H9 (cell line): ENCODE results near the gene C3orf20. TPM values are rescaled to one million over a fixed set of nuclear protein-coding genes. Genes with fewer than 3 reads are reported as not detected.

Experiments
- DNase-seq: peaks from one replicate; pipeline ENCODE4 v3.0.0-alpha.2; 2017
- H2AFZ ChIP-seq: one replicate; pipeline ENCODE4 v1.6.1; 2013; ENCODE audit warnings: mild to moderate bottlenecking, low read length, control low read depth, moderate library complexity
- H2AK5ac ChIP-seq: 2 replicates; pipeline ENCODE4 v1.6.1; 2013; ENCODE audit warnings: low read length, control low read depth, mixed read lengths; ENCODE audit not compliant: insufficient read length
- H2BK120ac ChIP-seq: one replicate; pipeline ENCODE4 v1.6.1; 2013; ENCODE audit warnings: low read depth, mild to moderate bottlenecking, low read length, control low read depth, inconsistent platforms; ENCODE audit not compliant: poor library complexity, severe bottlenecking
- H2BK12ac ChIP-seq: 2 replicates; pipeline ENCODE4 v1.6.1; 2013; ENCODE audit warnings: low read length, control low read depth, mixed read lengths, low read depth; ENCODE audit not compliant: insufficient read length
- H2BK15ac ChIP-seq: 2 replicates; pipeline ENCODE4 v1.6.1; 2013; ENCODE audit warnings: low read depth, low read length, control low read depth
- H2BK20ac ChIP-seq: one replicate; pipeline ENCODE4 v1.6.1; 2013; ENCODE audit warnings: low read depth, mild to moderate bottlenecking, low read length, control low read depth, inconsistent platforms; ENCODE audit not compliant: poor library complexity, severe bottlenecking
- H2BK5ac ChIP-seq: 2 replicates; pipeline ENCODE4 v1.6.1; 2013; ENCODE audit warnings: low read length, control low read depth, mixed read lengths; ENCODE audit not compliant: insufficient read length
- H3K14ac ChIP-seq: 2 replicates; pipeline ENCODE4 v1.6.1; 2013; ENCODE audit warnings: low read length, control low read depth; ENCODE audit not compliant: insufficient read depth
- H3K18ac ChIP-seq: 2 replicates; pipeline ENCODE4 v1.6.1; 2013; ENCODE audit warnings: low read depth, mild to moderate bottlenecking, mixed read lengths, low read length, control low read depth; ENCODE audit not compliant: insufficient read length
- H3K23ac ChIP-seq: 2 replicates; pipeline ENCODE4 v1.6.1; 2013; ENCODE audit warnings: low read length, control low read depth, mixed read lengths, low read depth; ENCODE audit not compliant: insufficient read length
- H3K23me2 ChIP-seq: 2 replicates; pipeline ENCODE4 v1.6.1; 2013; ENCODE audit warnings: low read depth, mild to moderate bottlenecking, mixed read lengths, low read length, control low read depth; ENCODE audit not compliant: insufficient read length, poor library complexity, severe bottlenecking
- H3K27ac ChIP-seq: 2 replicates; pipeline ENCODE4 v1.5.1; 2013; ENCODE audit warnings: low read length, control low read depth, mixed read lengths, low read depth; ENCODE audit not compliant: insufficient read length
- H3K27me3 ChIP-seq: 2 replicates; pipeline ENCODE4 v1.6.1; 2013; ENCODE audit warnings: low read length, control low read depth, inconsistent platforms; ENCODE audit not compliant: insufficient read depth
- H3K4ac ChIP-seq: 2 replicates; pipeline ENCODE4 v1.6.1; 2013; ENCODE audit warnings: low read depth, mild to moderate bottlenecking, control low read depth, inconsistent platforms, low read length, moderate library complexity
- H3K4me1 ChIP-seq: 2 replicates; pipeline ENCODE4 v1.6.1; 2013; ENCODE audit warnings: low read length, control low read depth, inconsistent platforms; ENCODE audit not compliant: insufficient read depth
- H3K4me2 ChIP-seq: 2 replicates; pipeline ENCODE4 v1.6.1; 2013; ENCODE audit warnings: low read length, control low read depth, mixed read lengths; ENCODE audit not compliant: insufficient read length, insufficient read depth
- H3K56ac ChIP-seq: 2 replicates; pipeline ENCODE4 v1.6.1; 2013; ENCODE audit warnings: low read depth, mild to moderate bottlenecking, mixed read lengths, low read length, control low read depth; ENCODE audit not compliant: insufficient read length
- H3K79me1 ChIP-seq: 2 replicates; pipeline ENCODE4 v1.6.1; 2013; ENCODE audit warnings: low read depth, mild to moderate bottlenecking, moderate library complexity, low read length, control low read depth, inconsistent platforms; ENCODE audit not compliant: insufficient read depth, poor library complexity, severe bottlenecking
- H3K79me2 ChIP-seq: 2 replicates; pipeline ENCODE4 v1.6.1; 2013; ENCODE audit warnings: low read length, control low read depth, inconsistent platforms; ENCODE audit not compliant: insufficient read depth
- H3K9ac ChIP-seq: 2 replicates; pipeline ENCODE4 v1.6.1; 2013; ENCODE audit warnings: low read length, control low read depth, mixed read lengths; ENCODE audit not compliant: insufficient read length; ENCODE audit errors: extremely low read depth
- H3K9me3 ChIP-seq: one replicate; pipeline ENCODE4 v1.6.1; 2013; ENCODE audit warnings: low read depth, low read length, inconsistent platforms; ENCODE audit not compliant: control insufficient read depth
- H3T11ph ChIP-seq: one replicate; pipeline ENCODE4 v1.6.1; 2013; ENCODE audit warnings: mild to moderate bottlenecking, low read length, control low read depth, inconsistent platforms
- H4K20me1 ChIP-seq: one replicate; pipeline ENCODE4 v1.6.1; 2013; ENCODE audit not compliant: control insufficient read depth, insufficient read length, insufficient read depth
- H4K5ac ChIP-seq: 2 replicates; pipeline ENCODE4 v1.6.1; 2013; ENCODE audit warnings: low read depth, mild to moderate bottlenecking, mixed read lengths, low read length, control low read depth; ENCODE audit not compliant: insufficient read length
- H4K8ac ChIP-seq: replicated peaks from 2 replicates; pipeline ENCODE4 v1.6.1; 2013; ENCODE audit warnings: low read length, control low read depth, mixed read lengths, low read depth; ENCODE audit not compliant: insufficient read length
- H4K91ac ChIP-seq: 2 replicates; pipeline ENCODE4 v1.6.1; 2013; ENCODE audit warnings: low read depth, mild to moderate bottlenecking, moderate library complexity, mixed read lengths, low read length, control low read depth; ENCODE audit not compliant: insufficient read length
- H3K27ac Mint-ChIP-seq, 3 experiments: 2 replicates in 2 of 3; 3 replicates in 1 of 3; pipeline ENCODE4 v1.8.0; 2020 to 2021; ENCODE audit warnings: mixed read lengths in 3 of 3, mild to moderate bottlenecking in 1 of 3, moderate library complexity in 1 of 3
- H3K27me3 Mint-ChIP-seq: 2 replicates; pipeline ENCODE4 v1.8.0; 2021; ENCODE audit warnings: low read depth, mild to moderate bottlenecking, moderate library complexity, mixed read lengths
- H3K36me3 Mint-ChIP-seq, 3 experiments: 2 replicates in 2 of 3; 3 replicates in 1 of 3; pipeline ENCODE4 v1.8.0; 2020 to 2021; ENCODE audit warnings: low read depth in 3 of 3, mixed read lengths in 3 of 3; ENCODE audit not compliant: insufficient read depth in 1 of 3
- H3K4me1 Mint-ChIP-seq, 2 experiments: 2 replicates each; pipeline ENCODE4 v1.8.0; 2020; ENCODE audit warnings: mixed read lengths in 2 of 2
- H3K4me3 Mint-ChIP-seq, 2 experiments: 2 replicates in 1 of 2; 3 replicates in 1 of 2; pipeline ENCODE4 v1.8.0; 2020 to 2021; ENCODE audit warnings: mild to moderate bottlenecking in 2 of 2, mixed read lengths in 2 of 2, moderate library complexity in 1 of 2
- H3K9me3 Mint-ChIP-seq, 2 experiments: 2 replicates in 1 of 2; 3 replicates in 1 of 2; pipeline ENCODE4 v1.8.0; 2020; ENCODE audit warnings: mild to moderate bottlenecking in 2 of 2, mixed read lengths in 2 of 2, moderate library complexity in 1 of 2
- WGBS: extraction: QIAGEN DNeasy Blood & Tissue Kit; methylation state at CpG from one replicate; pipeline ENCODE4 v1.1.7; 2013; ENCODE audit warnings: missing lambda C conversion rate, low lambda C conversion rate, mixed read lengths; ENCODE audit not compliant: insufficient read length; ENCODE audit errors: extremely low coverage; 5-methylcytosine and 5-hydroxymethylcytosine counted together
- total RNA-seq: library from RNA; stranded (reverse); gene quantifications from 2 replicates; pipeline ENCODE4 v1.2.1, GENCODE V29; 2021
- TF ChIP-seq, protein P1 (sequence below): fragments of 200-600 bp; sonication (generic); conservative IDR thresholded peaks from 3 replicates; pipeline ENCODE4 v1.8.0; 2021; ENCODE audit warnings: antibody characterized with exemption, mild to moderate bottlenecking

The C3orf20 gene
- total RNA-seq, 1 experiment from 2014 or later: not detected

DNA sequence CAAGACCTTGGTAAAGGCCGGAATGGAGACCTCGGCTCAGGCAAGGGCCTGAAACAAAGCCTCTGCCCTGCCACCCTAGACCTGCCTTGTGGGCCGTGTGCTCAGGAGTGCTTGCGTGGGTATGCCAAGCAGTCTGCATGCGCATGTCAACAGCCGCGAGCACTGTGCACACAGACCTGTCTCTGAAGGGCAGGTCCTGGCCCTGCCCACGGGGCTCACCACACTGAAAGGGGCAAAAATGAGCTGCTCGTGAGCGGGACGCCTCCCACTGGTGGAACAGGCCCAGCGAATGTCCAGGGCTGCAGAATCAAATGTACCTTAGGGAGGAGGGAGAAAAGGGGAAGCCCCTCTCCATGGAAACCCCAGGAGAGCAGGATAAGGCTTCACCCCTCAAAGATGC is 99.5 kb downstream of the C3orf20 start:
- H3K27me3 Mint-ChIP-seq: no peaks in the 10 kb centered on the region
- H3K4me3 Mint-ChIP-seq: no peak overlapping the region
- no peak overlapping the region for H3T11ph ChIP-seq
- H3K36me3 Mint-ChIP-seq: peaks cover 0 to 6% (median 0%) of the 10 kb centered on the region in 3 experiments; a peak in 1 of 7 replicates
- H3K14ac ChIP-seq: no peak overlapping the region
- no CpG with 5 or more reads among the region's 12 CpGs for WGBS
- H2BK12ac ChIP-seq: no peak overlapping the region
- H4K91ac ChIP-seq: no peak overlapping the region
- H3K79me1 ChIP-seq: no peaks in the 10 kb centered on the region
- H4K20me1 ChIP-seq: no peaks in the 10 kb centered on the region
- peaks cover 6 to 12% of the 10 kb centered on the region in 2 experiments; a peak in 4 of 5 replicates for H3K9me3 Mint-ChIP-seq
- no peaks in the 10 kb centered on the region for H3K23me2 ChIP-seq
- no peak overlapping the region for H2AFZ ChIP-seq
- TF ChIP-seq, protein P1, sequence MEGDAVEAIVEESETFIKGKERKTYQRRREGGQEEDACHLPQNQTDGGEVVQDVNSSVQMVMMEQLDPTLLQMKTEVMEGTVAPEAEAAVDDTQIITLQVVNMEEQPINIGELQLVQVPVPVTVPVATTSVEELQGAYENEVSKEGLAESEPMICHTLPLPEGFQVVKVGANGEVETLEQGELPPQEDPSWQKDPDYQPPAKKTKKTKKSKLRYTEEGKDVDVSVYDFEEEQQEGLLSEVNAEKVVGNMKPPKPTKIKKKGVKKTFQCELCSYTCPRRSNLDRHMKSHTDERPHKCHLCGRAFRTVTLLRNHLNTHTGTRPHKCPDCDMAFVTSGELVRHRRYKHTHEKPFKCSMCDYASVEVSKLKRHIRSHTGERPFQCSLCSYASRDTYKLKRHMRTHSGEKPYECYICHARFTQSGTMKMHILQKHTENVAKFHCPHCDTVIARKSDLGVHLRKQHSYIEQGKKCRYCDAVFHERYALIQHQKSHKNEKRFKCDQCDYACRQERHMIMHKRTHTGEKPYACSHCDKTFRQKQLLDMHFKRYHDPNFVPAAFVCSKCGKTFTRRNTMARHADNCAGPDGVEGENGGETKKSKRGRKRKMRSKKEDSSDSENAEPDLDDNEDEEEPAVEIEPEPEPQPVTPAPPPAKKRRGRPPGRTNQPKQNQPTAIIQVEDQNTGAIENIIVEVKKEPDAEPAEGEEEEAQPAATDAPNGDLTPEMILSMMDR: no peak; the same call in 2 of the 3 replicates
- H3K4ac ChIP-seq: no peak overlapping the region
- H3K56ac ChIP-seq: no peak overlapping the region
- H2BK15ac ChIP-seq: no peak overlapping the region
- H4K5ac ChIP-seq: no peak overlapping the region
- peak; percentile 49 for DNase-seq
- H3K27ac Mint-ChIP-seq: no peak overlapping the region
- H3K9me3 ChIP-seq: no peaks in the 10 kb centered on the region
- H3K27me3 ChIP-seq: no peaks in the 10 kb centered on the region
- H4K8ac ChIP-seq: no peak overlapping the region
- no peak overlapping the region for H3K27ac ChIP-seq
- H2BK5ac ChIP-seq: no peak overlapping the region
- H3K4me1 Mint-ChIP-seq: peaks cover 3 to 22% of the 10 kb centered on the region in 2 experiments
- no peak overlapping the region for H2BK120ac ChIP-seq
- H3K4me2 ChIP-seq: no peak overlapping the region
- no peak overlapping the region for H3K9ac ChIP-seq
- H3K18ac ChIP-seq: no peak overlapping the region
- H2BK20ac ChIP-seq: no peak overlapping the region
- no peaks in the 10 kb centered on the region for H3K4me1 ChIP-seq
- H2AK5ac ChIP-seq: no peak overlapping the region
- no peak overlapping the region for H3K23ac ChIP-seq
- no peaks in the 10 kb centered on the region for H3K79me2 ChIP-seq
